Medulla oblongata (tissue), 1 donor: ENCODE results near the gene TEDC1.
"Not testable (repeated sequence)": the region's sequence is repeated elsewhere in the genome, so short reads cannot be mapped to it uniquely, and the experiment has no call there.

ENCODE experiments used
- DNase-seq: peaks from one replicate; pipeline ENCODE4 v3.0.0-alpha.2; 2015; ENCODE audit errors: extremely low spot score

TEDC1 gene

GRCh38 chr14:105537580-105538474 lies 46.8 kb downstream of the TEDC1 start:
- DNase-seq: peak; percentile 23

GRCh38 chr14:105538481-105539049 lies 47.5 kb downstream of the TEDC1 start:
- no peak for DNase-seq

GRCh38 chr14:105540811-105541210 lies 49.8 kb downstream of the TEDC1 start:
- no peak for DNase-seq

GRCh38 chr14:105541218-105541875 lies 50.3 kb downstream of the TEDC1 start:
- no peak for DNase-seq

GRCh38 chr14:105545676-105546075 lies 54.6 kb downstream of the TEDC1 start:
- DNase-seq: not testable (repeated sequence)

GRCh38 chr14:105546410-105546809 lies 55.4 kb downstream of the TEDC1 start:
- not testable (repeated sequence) for DNase-seq

GRCh38 chr14:105547072-105547471 lies 56.0 kb downstream of the TEDC1 start:
- DNase-seq: not testable (repeated sequence)

GRCh38 chr14:105547741-105548169 lies 56.7 kb downstream of the TEDC1 start:
- no peak for DNase-seq
